ENCODE data around the gene GAB2.

DNA sequence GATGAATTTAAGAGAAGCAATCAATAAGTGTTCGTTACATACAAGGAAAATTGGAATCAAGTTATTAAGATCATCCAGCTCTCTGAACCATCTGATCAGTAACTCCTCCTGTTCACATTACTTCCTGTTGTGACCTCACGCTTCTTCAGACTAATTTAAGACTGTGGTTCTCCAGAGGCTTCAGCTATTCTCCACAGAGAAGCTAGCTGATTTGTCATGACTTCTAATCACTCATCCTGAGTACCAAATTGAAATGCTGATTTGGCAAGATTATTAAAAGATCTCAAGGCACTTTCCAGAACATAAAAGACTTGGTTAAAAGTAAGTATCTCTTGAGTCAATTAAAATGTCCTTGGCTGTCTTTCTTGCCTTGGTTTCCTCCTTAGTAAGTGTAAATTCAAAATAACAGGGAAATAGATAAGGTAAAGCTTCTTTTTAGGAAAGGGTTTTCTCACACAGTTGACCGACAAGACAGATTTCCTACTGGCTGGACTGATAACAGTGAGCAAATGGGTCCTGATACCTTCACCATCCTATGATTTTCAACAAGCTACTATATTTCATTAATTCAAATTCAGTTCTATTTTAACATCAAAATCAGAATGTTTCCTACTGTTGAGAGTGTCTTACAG lies 38.5 kb downstream of the GAB2 start:
- TF ChIP-seq POLR2A (IDR thresholded peaks at IDR 0.05; ENCODE audit: low read length), result peak; percentile 16
- no peak for TF ChIP-seq GATA1 (IDR thresholded peaks at IDR 0.05; ENCODE audit: low read depth, low read length)

All from erythroblast (primary cell).